Measurements from ENCODE around the gene ZKSCAN4.

The ZKSCAN4 gene

GRCh38 chr6:28208111-28208659 is 43.9 kb downstream of the ZKSCAN4 start:
- no peak for ATAC-seq

- ATAC-seq, result peak; percentile 43 to 44
These were observed 44.5 kb downstream of the ZKSCAN4 start for GRCh38 chr6:28207510-28208110.

GRCh38 chr6:28206928-28207509 is 45.0 kb downstream of the ZKSCAN4 start:
- no peak for ATAC-seq

GRCh38 chr6:28206527-28206926 is 45.5 kb downstream of the ZKSCAN4 start:
- no peak for ATAC-seq

- ATAC-seq, result no peak
These were observed 46.2 kb downstream of the ZKSCAN4 start for GRCh38 chr6:28205879-28206278.

GRCh38 chr6:28203201-28203600 is 48.9 kb downstream of the ZKSCAN4 start:
- no peak for ATAC-seq

GRCh38 chr6:28200020-28200419 is 52.0 kb downstream of the ZKSCAN4 start:
- ATAC-seq, result no peak
